Fibroblast of lung (primary cell): ENCODE results near the gene CTBS.

Experiments
- EZH2 ChIP-seq: IDR thresholded peaks from 2 replicates; pipeline ENCODE4 v1.5.1; 2012; ENCODE audit warnings: low read length, control low read depth, mild to moderate bottlenecking; ENCODE audit errors: missing control alignments
- TF ChIP-seq, protein P1 (sequence below), 2 donors: IDR thresholded peaks in 1 of 2; conservative IDR thresholded peaks in 1 of 2; 1 replicate in 1 of 2; 2 replicates in 1 of 2; pipeline ENCODE4 v1.5.1; 2011 to 2012; ENCODE audit warnings: low read length in 2 of 2, control low read depth in 1 of 2, inconsistent platforms in 1 of 2, low read depth in 1 of 2, mild to moderate bottlenecking in 1 of 2

DNA sequence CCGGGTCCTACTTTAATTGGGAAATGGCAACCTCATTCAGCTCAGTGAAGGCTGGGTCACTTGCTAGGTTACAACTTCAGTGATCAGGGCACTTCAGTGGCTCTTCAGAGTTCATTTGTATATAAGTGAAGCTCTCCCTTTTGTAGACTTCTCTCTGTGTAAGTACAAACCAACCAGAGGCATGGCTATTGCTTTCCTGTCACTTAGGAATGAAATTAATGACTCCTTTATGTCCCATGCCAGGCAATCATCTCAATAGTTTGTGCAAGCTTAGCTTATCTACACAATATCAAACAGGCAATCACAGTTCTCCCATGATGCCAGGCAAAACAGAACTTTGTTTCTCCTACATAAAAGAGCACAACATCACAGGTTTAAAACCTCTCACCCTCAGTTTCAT lies 22.8 kb upstream of the CTBS start:
- TF ChIP-seq, protein P1, sequence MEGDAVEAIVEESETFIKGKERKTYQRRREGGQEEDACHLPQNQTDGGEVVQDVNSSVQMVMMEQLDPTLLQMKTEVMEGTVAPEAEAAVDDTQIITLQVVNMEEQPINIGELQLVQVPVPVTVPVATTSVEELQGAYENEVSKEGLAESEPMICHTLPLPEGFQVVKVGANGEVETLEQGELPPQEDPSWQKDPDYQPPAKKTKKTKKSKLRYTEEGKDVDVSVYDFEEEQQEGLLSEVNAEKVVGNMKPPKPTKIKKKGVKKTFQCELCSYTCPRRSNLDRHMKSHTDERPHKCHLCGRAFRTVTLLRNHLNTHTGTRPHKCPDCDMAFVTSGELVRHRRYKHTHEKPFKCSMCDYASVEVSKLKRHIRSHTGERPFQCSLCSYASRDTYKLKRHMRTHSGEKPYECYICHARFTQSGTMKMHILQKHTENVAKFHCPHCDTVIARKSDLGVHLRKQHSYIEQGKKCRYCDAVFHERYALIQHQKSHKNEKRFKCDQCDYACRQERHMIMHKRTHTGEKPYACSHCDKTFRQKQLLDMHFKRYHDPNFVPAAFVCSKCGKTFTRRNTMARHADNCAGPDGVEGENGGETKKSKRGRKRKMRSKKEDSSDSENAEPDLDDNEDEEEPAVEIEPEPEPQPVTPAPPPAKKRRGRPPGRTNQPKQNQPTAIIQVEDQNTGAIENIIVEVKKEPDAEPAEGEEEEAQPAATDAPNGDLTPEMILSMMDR (conservative IDR thresholded peaks at IDR 0.05 in 1 of 2, IDR thresholded peaks at IDR 0.05 in 1 of 2; ENCODE audit: low read depth in 1 of 2, low read length in 2 of 2): no peak
- TF ChIP-seq EZH2: no peak
